ENCODE results near the gene MPO.

MPO gene

DNA sequence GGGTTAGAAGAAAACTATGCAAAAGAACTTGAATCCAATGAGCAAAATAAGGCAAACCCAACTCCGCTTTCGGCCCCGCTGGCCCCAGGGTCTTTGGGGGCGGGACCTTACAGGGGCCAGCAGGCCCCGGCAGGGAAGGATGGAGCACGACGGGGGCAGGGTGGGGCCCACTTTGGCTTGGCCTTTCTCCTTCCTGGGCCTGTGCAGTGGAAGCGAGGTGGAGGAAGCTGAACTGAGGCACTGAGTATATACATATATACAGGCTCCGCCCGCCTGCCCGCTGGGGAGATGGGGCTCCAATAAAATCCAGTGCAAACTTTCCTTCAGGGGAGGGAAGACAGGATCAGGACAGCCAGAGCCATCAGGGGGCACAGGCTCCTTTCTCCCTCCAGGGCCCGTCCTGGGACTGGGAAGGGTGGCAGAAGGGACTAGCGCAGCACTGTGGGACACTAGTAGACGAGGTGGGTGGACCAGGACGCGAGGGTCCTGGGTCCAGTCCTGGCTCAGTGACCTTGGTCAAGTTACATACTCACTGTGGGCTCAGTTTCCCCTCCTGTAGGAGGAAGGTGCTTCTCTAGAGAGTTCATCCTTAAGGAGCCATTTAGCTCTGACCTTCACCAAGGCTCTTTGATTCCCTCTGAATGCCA is 20.9 kb upstream of the MPO start:
- in situ Hi-C loops (cut with HindIII; ENCODE audit: low pct_ligation_motif_present, low sequenced_read_pairs): no loop called here
- TF ChIP-seq, protein P1, sequence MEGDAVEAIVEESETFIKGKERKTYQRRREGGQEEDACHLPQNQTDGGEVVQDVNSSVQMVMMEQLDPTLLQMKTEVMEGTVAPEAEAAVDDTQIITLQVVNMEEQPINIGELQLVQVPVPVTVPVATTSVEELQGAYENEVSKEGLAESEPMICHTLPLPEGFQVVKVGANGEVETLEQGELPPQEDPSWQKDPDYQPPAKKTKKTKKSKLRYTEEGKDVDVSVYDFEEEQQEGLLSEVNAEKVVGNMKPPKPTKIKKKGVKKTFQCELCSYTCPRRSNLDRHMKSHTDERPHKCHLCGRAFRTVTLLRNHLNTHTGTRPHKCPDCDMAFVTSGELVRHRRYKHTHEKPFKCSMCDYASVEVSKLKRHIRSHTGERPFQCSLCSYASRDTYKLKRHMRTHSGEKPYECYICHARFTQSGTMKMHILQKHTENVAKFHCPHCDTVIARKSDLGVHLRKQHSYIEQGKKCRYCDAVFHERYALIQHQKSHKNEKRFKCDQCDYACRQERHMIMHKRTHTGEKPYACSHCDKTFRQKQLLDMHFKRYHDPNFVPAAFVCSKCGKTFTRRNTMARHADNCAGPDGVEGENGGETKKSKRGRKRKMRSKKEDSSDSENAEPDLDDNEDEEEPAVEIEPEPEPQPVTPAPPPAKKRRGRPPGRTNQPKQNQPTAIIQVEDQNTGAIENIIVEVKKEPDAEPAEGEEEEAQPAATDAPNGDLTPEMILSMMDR (IDR thresholded peaks at IDR 0.05; ENCODE audit: low read depth, low read length, missing control alignments): no peak
- Histone ChIP-seq H3K27ac (no peak overlapping the region), H3K36me3 (replicated peaks) (no peaks in the 10 kb centered on the region), H3K27me3 (replicated peaks) (no peaks in the 10 kb centered on the region), H3K4me3 (ENCODE audit: low read depth, low read length) (no peak overlapping the region)
- no peak for DNase-seq

DNA sequence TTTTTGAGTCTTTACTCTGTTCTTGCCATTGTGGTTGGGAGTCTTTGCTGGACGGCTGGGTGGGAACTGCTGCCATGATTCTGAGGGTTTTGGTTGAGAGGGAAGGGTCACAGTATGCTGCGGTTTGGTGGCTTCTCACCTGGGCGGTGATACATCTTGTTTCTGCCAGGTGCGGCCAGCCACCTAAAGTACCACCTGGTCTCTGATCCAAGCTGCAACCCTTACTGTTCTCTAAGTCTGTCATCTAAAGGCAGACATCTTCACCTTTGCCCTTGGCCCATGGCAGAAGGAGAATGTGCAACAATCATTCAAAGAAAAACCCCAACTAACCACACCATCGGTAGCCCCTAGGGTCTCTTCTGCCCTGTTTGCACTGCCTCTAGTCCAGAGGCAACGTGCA is 19.6 kb upstream of the MPO start:
- Histone ChIP-seq H3K27me3 (replicated peaks) (no peaks in the 10 kb centered on the region), H3K4me3 (ENCODE audit: low read depth, low read length) (no peak overlapping the region), H3K36me3 (replicated peaks) (no peaks in the 10 kb centered on the region), H3K27ac (no peak overlapping the region)
- in situ Hi-C loops (cut with HindIII; ENCODE audit: low pct_ligation_motif_present, low sequenced_read_pairs): no loop called here
- TF ChIP-seq, protein P1 (IDR thresholded peaks at IDR 0.05; ENCODE audit: low read depth, low read length, missing control alignments): no peak
- no peak for DNase-seq

DNA sequence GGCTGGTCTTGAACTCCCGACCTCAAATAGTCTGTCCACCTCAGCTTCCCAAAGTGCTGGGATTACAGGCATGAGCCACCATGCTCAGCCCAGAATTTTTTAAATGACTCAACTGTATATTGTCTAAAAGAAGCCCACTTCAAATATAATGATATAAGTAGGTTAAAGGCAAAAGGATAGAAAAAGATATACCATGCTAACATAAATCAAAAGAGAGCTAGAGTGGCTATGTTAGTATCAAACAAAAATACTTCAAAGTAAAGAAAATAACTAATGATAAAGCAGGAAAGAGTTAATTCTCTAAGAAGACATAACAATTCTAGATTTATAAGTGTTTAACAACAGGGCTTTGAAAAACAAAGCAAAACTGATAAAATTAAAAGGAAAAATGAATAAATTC is 13.3 kb upstream of the MPO start:
- no peaks in the 10 kb centered on the region for H3K27me3 ChIP-seq (replicated peaks)
- in situ Hi-C loops (cut with HindIII; ENCODE audit: low pct_ligation_motif_present, low sequenced_read_pairs): no loop called here
- no peak overlapping the region for H3K4me3 ChIP-seq (ENCODE audit: low read depth, low read length)
- H3K27ac ChIP-seq: no peak overlapping the region
- no peak for DNase-seq
- H3K36me3 ChIP-seq (replicated peaks): no peaks in the 10 kb centered on the region
- TF ChIP-seq, protein P1 (IDR thresholded peaks at IDR 0.05; ENCODE audit: low read depth, low read length, missing control alignments): no peak

GRCh38 chr17:58291246-58291645 is 10.5 kb upstream of the MPO start:
- H3K27me3 ChIP-seq (replicated peaks): no peaks in the 10 kb centered on the region
- DNase-seq: no peak
- H3K4me3 ChIP-seq (ENCODE audit: low read depth, low read length): no peak overlapping the region
- TF ChIP-seq, protein P1 (IDR thresholded peaks at IDR 0.05; ENCODE audit: low read depth, low read length, missing control alignments): no peak
- H3K27ac ChIP-seq: no peak overlapping the region
- H3K36me3 ChIP-seq (replicated peaks): no peaks in the 10 kb centered on the region
- in situ Hi-C loops (cut with HindIII; ENCODE audit: low pct_ligation_motif_present, low sequenced_read_pairs): no loop called here

GRCh38 chr17:58289869-58290268 is 9.1 kb upstream of the MPO start:
- DNase-seq: no peak
- Histone ChIP-seq H3K27ac (no peak overlapping the region), H3K36me3 (replicated peaks) (no peaks in the 10 kb centered on the region), H3K27me3 (replicated peaks) (no peaks in the 10 kb centered on the region), H3K4me3 (ENCODE audit: low read depth, low read length) (no peak overlapping the region)
- in situ Hi-C loops (cut with HindIII; ENCODE audit: low pct_ligation_motif_present, low sequenced_read_pairs): no loop called here
- TF ChIP-seq, protein P1 (IDR thresholded peaks at IDR 0.05; ENCODE audit: low read depth, low read length, missing control alignments): no peak

DNA sequence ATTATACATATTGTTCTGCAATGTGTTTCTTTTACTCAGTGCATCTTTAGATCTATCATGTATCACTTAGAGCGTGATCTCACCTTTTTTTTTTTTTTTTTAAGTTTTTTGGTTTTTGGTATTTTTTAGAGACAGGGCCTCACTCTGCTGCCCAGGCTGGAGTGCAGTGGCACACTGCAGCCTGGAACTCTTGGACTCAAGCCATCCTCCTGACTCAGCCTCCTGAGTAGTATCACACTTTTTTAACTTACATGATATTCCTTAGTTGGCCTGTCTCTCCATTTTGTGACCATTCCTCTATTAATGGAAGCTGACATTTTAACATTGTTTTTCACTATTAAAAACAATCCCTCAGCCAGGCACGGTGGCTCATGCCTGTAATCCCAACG is 4.7 kb upstream of the MPO start:
- DNase-seq: no peak
- no peak overlapping the region for H3K4me3 ChIP-seq (ENCODE audit: low read depth, low read length)
- no peaks in the 10 kb centered on the region for H3K36me3 ChIP-seq (replicated peaks)
- in situ Hi-C loops (cut with HindIII; ENCODE audit: low pct_ligation_motif_present, low sequenced_read_pairs): no loop called here
- H3K27ac ChIP-seq: no peak overlapping the region
- TF ChIP-seq, protein P1 (IDR thresholded peaks at IDR 0.05; ENCODE audit: low read depth, low read length, missing control alignments): no peak
- H3K27me3 ChIP-seq (replicated peaks): no peaks in the 10 kb centered on the region

All from brain microvascular endothelial cell (primary cell).